SK-N-SH (cell line): Measurements from ENCODE around the gene PRR15L. TPM values are rescaled to one million over a fixed set of nuclear protein-coding genes. Genes with fewer than 3 reads are reported as not detected.

Source experiments
- CTCF ChIA-PET: fragments of 300-600, 350-600 bp; formaldehyde crosslinking; extraction: SDS; loops from one replicate; lab custom pipeline; 2021; lab: Yijun Ruan, JAX
- POLR2A ChIA-PET: fragments of 350-600 bp; sonication (Branson Sonifier 250); formaldehyde crosslinking; extraction: SDS; loops from one replicate; lab custom pipeline; 2020; ENCODE audit warnings: antibody characterized with exemption, inconsistent platforms; lab: Yijun Ruan, JAX
- DNase-seq: peaks from one replicate; pipeline ENCODE4 v3.0.0; 2012
- H2AFZ ChIP-seq: fragments of 200-600 bp; sonication (generic); 2 replicates; pipeline ENCODE4 v1.8.1; 2016; ENCODE audit warnings: antibody characterized with exemption, mild to moderate bottlenecking, low read depth
- H3F3A ChIP-seq: fragments of 200-600 bp; sonication (generic); replicated peaks from 2 replicates; pipeline ENCODE3; 2016; ENCODE audit warnings: antibody characterized with exemption, mild to moderate bottlenecking; ENCODE audit not compliant: insufficient read depth
- H3K27ac ChIP-seq, 2 experiments: fragments of 200-500 bp in 1 of 2; fragments of 200-600 bp in 1 of 2; sonication (Bioruptor generic) in 1 of 2; sonication (generic), shearing (Covaris generic) in 1 of 2; 2 replicates each; pipeline versions ENCODE4 v1.5.1 to v1.6.1; 2014 to 2016; ENCODE audit warnings: low read depth in 2 of 2, inconsistent platforms in 1 of 2, low read length in 1 of 2, mild to moderate bottlenecking in 1 of 2, mixed read lengths in 1 of 2
- H3K27me3 ChIP-seq: fragments of 200-600 bp; sonication (generic), shearing (Covaris generic); 2 replicates; pipeline ENCODE4 v1.6.1; 2016; ENCODE audit warnings: mixed run types; ENCODE audit not compliant: insufficient read depth
- H3K36me3 ChIP-seq, 2 experiments: fragments of 200-500 bp in 1 of 2; fragments of 200-600 bp in 1 of 2; sonication (Bioruptor generic) in 1 of 2; sonication (generic) in 1 of 2; replicated peaks in 1 of 2; 2 replicates each; pipeline versions ENCODE3 to v1.5.1; 2014 to 2016; ENCODE audit warnings: low read length in 1 of 2, mild to moderate bottlenecking in 1 of 2; ENCODE audit not compliant: insufficient read depth in 2 of 2, control insufficient read depth in 1 of 2
- H3K4me1 ChIP-seq, 2 experiments: fragments of 200-500 bp in 1 of 2; fragments of 200-600 bp in 1 of 2; sonication (Bioruptor generic) in 1 of 2; sonication (generic), shearing (Covaris generic) in 1 of 2; 2 replicates each; pipeline versions ENCODE4 v1.5.1 to v1.6.1; 2014 to 2016; ENCODE audit warnings: low read depth in 1 of 2, low read length in 1 of 2, mixed run types in 1 of 2; ENCODE audit not compliant: insufficient read depth in 2 of 2, control insufficient read depth in 1 of 2
- H3K4me2 ChIP-seq: fragments of 200-600 bp; sonication (generic), shearing (Covaris generic); 2 replicates; pipeline ENCODE4 v1.6.1; 2017; ENCODE audit warnings: mixed run types
- H3K4me3 ChIP-seq, 2 experiments: fragments of 200-500 bp in 1 of 2; fragments of 200-600 bp in 1 of 2; sonication (Bioruptor generic) in 1 of 2; sonication (generic), shearing (Covaris generic) in 1 of 2; 2 replicates each; pipeline versions ENCODE4 v1.5.1 to v1.8.1; 2014 to 2016; ENCODE audit warnings: low read depth in 2 of 2, inconsistent platforms in 1 of 2, low read length in 1 of 2, mild to moderate bottlenecking in 1 of 2, mixed read lengths in 1 of 2, moderate library complexity in 1 of 2
- H3K79me2 ChIP-seq: fragments of 200-600 bp; sonication (generic); 2 replicates; pipeline ENCODE4 v1.8.1; 2017; ENCODE audit warnings: mild to moderate bottlenecking; ENCODE audit not compliant: insufficient read depth
- H3K9ac ChIP-seq: fragments of 200-600 bp; sonication (generic); 2 replicates; pipeline ENCODE4 v1.6.1; 2017; ENCODE audit warnings: mixed run types
- H3K9me2 ChIP-seq: fragments of 200-600 bp; sonication (generic); 2 replicates; pipeline ENCODE4 v1.6.1; 2017; ENCODE audit warnings: mixed run types
- H3K9me3 ChIP-seq: fragments of 200-600 bp; sonication (generic); 2 replicates; pipeline ENCODE4 v1.6.1; 2017; ENCODE audit warnings: mixed run types, mild to moderate bottlenecking, moderate library complexity
- H4K20me1 ChIP-seq: fragments of 200-600 bp; sonication (generic); 2 replicates; pipeline ENCODE4 v1.6.1; 2017; ENCODE audit warnings: mild to moderate bottlenecking, mixed run types; ENCODE audit not compliant: insufficient read depth
- ELF1 ChIP-seq: IDR thresholded peaks from 2 replicates; pipeline ENCODE4 v1.4.0; 2012
- FOXJ3 ChIP-seq: sonication (generic); formaldehyde crosslinking; IDR thresholded peaks from 2 replicates; pipeline ENCODE4 v1.5.1; 2020; ENCODE audit warnings: mild to moderate bottlenecking, missing genetic modification reagents
- NRF1 ChIP-seq: IDR thresholded peaks from 2 replicates; pipeline ENCODE4 v1.6.1; 2012; ENCODE audit warnings: low read depth, mild to moderate bottlenecking, low read length
- REST ChIP-seq: IDR thresholded peaks from 2 replicates; pipeline ENCODE4 v1.6.1; 2012; ENCODE audit warnings: mild to moderate bottlenecking, low read depth, low read length, moderate library complexity
- RFX5 ChIP-seq: IDR thresholded peaks from 2 replicates; pipeline ENCODE4 v1.6.1; 2012; ENCODE audit warnings: mild to moderate bottlenecking, improper control_type of control experiment, low read length
- RXRA ChIP-seq: IDR thresholded peaks from 2 replicates; pipeline ENCODE4 v1.4.0; 2012; ENCODE audit warnings: low read depth, mild to moderate bottlenecking, borderline replicate concordance
- YY1 ChIP-seq: IDR thresholded peaks from 2 replicates; pipeline ENCODE4 v1.4.0; 2012; ENCODE audit warnings: low read depth, mild to moderate bottlenecking
- WGBS: methylation state at CpG from one replicate; pipeline ENCODE4 v1.1.6; 2017; ENCODE audit warnings: low lambda C conversion rate; 5-methylcytosine and 5-hydroxymethylcytosine counted together
- polyA plus RNA-seq, 3 experiments: library from polyadenylated mRNA; depleted of rRNA; stranded (reverse); fragments of >200 nt; gene quantifications; 2 replicates each; pipeline ENCODE4 v1.2.3, GENCODE V29; 2012
- TF ChIP-seq, protein P1 (sequence below): IDR thresholded peaks from 2 replicates; pipeline ENCODE4 v1.4.0; 2012; ENCODE audit warnings: low read depth
- TF ChIP-seq, protein P2 (sequence below): fragments of 150-350 bp; IDR thresholded peaks from 2 replicates; pipeline ENCODE4 v1.6.1; 2017; ENCODE audit warnings: antibody characterized with exemption, low read length, low read depth, borderline replicate concordance

PRR15L gene
- polyA plus RNA-seq (2012; rRNA removed) = not detected in 2 replicates
- not detected in 2 replicates for polyA plus RNA-seq (2012; cell fraction: cytosol; rRNA removed)
- not detected in 2 replicates for polyA plus RNA-seq (2012; cell fraction: nucleus; rRNA removed)

- no peaks in the 10 kb centered on the region for H3K36me3 ChIP-seq
- H3K79me2 ChIP-seq = no peaks in the 10 kb centered on the region
- H3F3A ChIP-seq = no peaks in the 10 kb centered on the region
- H3K9ac ChIP-seq = no peak within 1 kb of the TSS
- H3K27me3 ChIP-seq = no peaks in the 10 kb centered on the region
- ChIA-PET POLR2A (interaction anchor here (1.0 to 1.1 kb wide), 2 partner anchors 10 to 16 kb away, joined by 4 read pairs; partner anchors contain the start of gene PNPO), CTCF (interaction anchor here (1.1 to 41.6 kb wide), 6 partner anchors 1 to 192 kb away, joined by 3 to 1216 read pairs (median 258); partner anchors contain the start of genes CDK5RAP3, PNPO and PRR15L)
- H3K4me3 ChIP-seq = no peak within 1 kb of the TSS
- 75% methylated on average over 14 of the region's 16 CpGs for whole genome bisulfite sequencing
- no peaks in the 10 kb centered on the region for H4K20me1 ChIP-seq
- H3K9me3 ChIP-seq = no peaks in the 10 kb centered on the region
- DNase-seq = no peak
- H3K27ac ChIP-seq = no peak within 1 kb of the TSS
- H3K4me1 ChIP-seq = peaks cover 0 to 10% of the 10 kb centered on the region in 2 experiments; a peak in 3 of 4 replicates
- TF ChIP-seq, protein P1, sequence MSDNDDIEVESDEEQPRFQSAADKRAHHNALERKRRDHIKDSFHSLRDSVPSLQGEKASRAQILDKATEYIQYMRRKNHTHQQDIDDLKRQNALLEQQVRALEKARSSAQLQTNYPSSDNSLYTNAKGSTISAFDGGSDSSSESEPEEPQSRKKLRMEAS = no peak
- TF ChIP-seq RFX5 (no peak), ELF1 (no peak), FOXJ3 (CRISPR knock-in tag) (no peak), NRF1 (no peak), YY1 (no peak), RXRA (no peak), REST (no peak)
- TF ChIP-seq, protein P2, sequence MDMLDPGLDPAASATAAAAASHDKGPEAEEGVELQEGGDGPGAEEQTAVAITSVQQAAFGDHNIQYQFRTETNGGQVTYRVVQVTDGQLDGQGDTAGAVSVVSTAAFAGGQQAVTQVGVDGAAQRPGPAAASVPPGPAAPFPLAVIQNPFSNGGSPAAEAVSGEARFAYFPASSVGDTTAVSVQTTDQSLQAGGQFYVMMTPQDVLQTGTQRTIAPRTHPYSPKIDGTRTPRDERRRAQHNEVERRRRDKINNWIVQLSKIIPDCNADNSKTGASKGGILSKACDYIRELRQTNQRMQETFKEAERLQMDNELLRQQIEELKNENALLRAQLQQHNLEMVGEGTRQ = no peak
- H2AFZ ChIP-seq = no peak within 1 kb of the TSS
- peak within 1 kb of the TSS; percentile 45 for H3K4me2 ChIP-seq
- no peaks in the 10 kb centered on the region for H3K9me2 ChIP-seq
These were observed at the start of gene PRR15L for GRCh38 chr17:47957591-47958490. Gene PRR15L, minus strand, starts transcription at chr17:47957883. Its CDS starts 4,649 bp downstream, at chr17:47953234.
